Adrenal gland (tissue), 12 donors: Measurements from ENCODE around the gene TMEM94. TPM values are rescaled to one million over a fixed set of nuclear protein-coding genes. Genes with fewer than 3 reads are reported as not detected.
A peak's percentile ranks its signal among the peaks of the same experiment; 100 is the strongest.
"Not testable (repeated sequence)": the region's sequence is repeated elsewhere in the genome, so short reads cannot be mapped to it uniquely, and the experiment has no call there.

ENCODE experiments used
- DNase-seq, 7 donors: peaks; one replicate each; pipeline ENCODE4 v3.0.0-alpha.2; 2019 to 2020
- H3K27ac ChIP-seq, 5 donors: fragments of 200-600 bp; sonication (generic) in 4 of 5; 1 replicate in 3 of 5; 2 replicates in 2 of 5; pipeline versions ENCODE4 v1.5.1 to v1.8.0; 2016 to 2020; ENCODE audit warnings: mild to moderate bottlenecking in 1 of 5
- H3K27me3 ChIP-seq: fragments of 200-600 bp; 2 replicates; pipeline ENCODE4 v1.8.0; 2021
- H3K36me3 ChIP-seq, 2 donors: fragments of 200-600 bp; replicated peaks in 1 of 2; 1 replicate in 1 of 2; 2 replicates in 1 of 2; pipeline versions ENCODE4 v1.5.1 to v1.8.0; 2018 to 2022
- H3K4me1 ChIP-seq, 2 donors: fragments of 200-600 bp; replicated peaks in 1 of 2; 1 replicate in 1 of 2; 2 replicates in 1 of 2; pipeline versions ENCODE4 v1.5.1 to v1.8.0; 2018 to 2021
- H3K4me3 ChIP-seq, 4 donors: fragments of 200-600 bp; sonication (generic) in 3 of 4; one replicate each; pipeline ENCODE4 v1.5.1; 2016 to 2018
- H3K9me3 ChIP-seq, 3 donors: fragments of 200-600 bp; sonication (generic) in 1 of 3; replicated peaks in 1 of 3; 1 replicate in 2 of 3; 2 replicates in 1 of 3; pipeline versions ENCODE4 v1.5.1 to v1.8.0; 2016 to 2021
- POLR2A ChIP-seq, 2 donors: fragments of 450-650 bp; IDR thresholded peaks; one replicate each; pipeline ENCODE4 v1.6.1; 2017; ENCODE audit warnings: antibody characterized with exemption in 2 of 2, mild to moderate bottlenecking in 2 of 2, moderate library complexity in 1 of 2
- WGBS, 4 donors: extraction: QIAGEN DNeasy Blood & Tissue Kit in 2 of 4; methylation state at CpG; one replicate each; pipeline versions ENCODE4 v1.1.5 to v1.1.7; 2013 to 2017; 5-methylcytosine and 5-hydroxymethylcytosine counted together
- intact Hi-C, 2 donors: fragments of 100-400 bp; cut with DNase I; formaldehyde crosslinking; loops; one replicate each; pipeline versions ENCODE4 v1.14.1 to v1.15.0; 2022 to 2023
- polyA plus RNA-seq, 3 donors: library from polyadenylated mRNA; stranded (reverse); fragments of 200-250 nt in 2 of 3; fragments of 350-450 nt in 1 of 3; fragmentation: Illumina TruSeq in 1 of 3; extraction: RNeasy Lipid Tissue Mini Kit (QIAGEN cat#74804) in 1 of 3; gene quantifications; one replicate each; pipeline ENCODE4 v1.2.3, GENCODE V29; 2013 to 2014
- total RNA-seq, 9 donors: library from RNA; depleted of rRNA in 4 of 9; stranded (reverse); fragments of >200 nt in 4 of 9; fragments of 120-200 nt in 1 of 9; fragmentation: NEBNext Ultra II Directional in 1 of 9; extraction: Animal tissue kit (Norgen Biotek cat#: 25700) in 1 of 9; gene quantifications; one replicate each; pipeline versions ENCODE4 v1.1.0 to v1.2.4, GENCODE V29; 2013 to 2023
- TF ChIP-seq, protein P1 (sequence below), 6 experiments: fragments of 450-650 bp in 4 of 6; fragments of 200-600 bp in 2 of 6; sonication (generic) in 1 of 6; IDR thresholded peaks; 1 replicate in 5 of 6; 2 replicates in 1 of 6; pipeline versions ENCODE4 v1.5.1 to v1.8.0; 2016 to 2021; ENCODE audit warnings: antibody characterized with exemption in 6 of 6, mild to moderate bottlenecking in 2 of 6, moderate library complexity in 1 of 6
- donor health status: healthy with polysubstance abuse.
- donor health status: Bipolar disorder and iron deficiency.
- donor health status: DM: yes; HTN: yes; CAD: no.
- donor health status: DM: no; HTN: no; CAD: no.
- donor health status: DM: no; HTN: no; CAD: no.
- donor health status: DM: yes; HTN: yes; CAD: no.

Gene TMEM94
- total and polyA plus RNA-seq, 12 donors: 65.2 to 245 (median 167) TPM

DNA sequence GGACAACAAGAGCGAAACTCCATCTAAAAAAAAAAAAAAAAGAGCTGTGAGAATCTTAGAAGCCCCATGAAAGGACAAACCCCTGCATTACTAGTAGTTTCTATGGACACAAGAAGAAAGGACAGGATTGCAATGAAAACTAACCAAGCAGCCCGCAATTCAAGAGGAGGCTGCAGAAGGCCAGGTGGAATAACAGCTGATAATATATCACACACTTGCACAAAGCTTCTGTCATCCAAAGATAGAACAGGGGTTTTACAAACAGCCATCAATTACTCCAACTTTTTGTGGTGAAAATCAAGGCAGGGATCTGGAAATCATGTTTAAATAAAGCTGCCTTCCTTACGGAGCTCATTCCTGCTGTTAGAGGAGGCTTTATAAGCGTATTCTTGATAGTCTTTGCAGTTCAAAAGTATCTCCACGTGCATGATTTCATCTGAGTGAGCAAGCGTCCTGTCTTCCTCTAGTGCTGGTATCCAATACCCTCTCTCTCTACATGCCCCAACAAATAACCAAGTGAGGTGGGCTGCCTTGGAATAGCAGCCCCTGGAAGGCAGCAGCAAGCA, 23.1 kb upstream of the TMEM94 start:
- 71 to 81% (median 81%) methylated on average over 6 of the region's 6 CpGs for WGBS, 4 donors
- Histone ChIP-seq H3K27ac (no peak overlapping the region), H3K4me3 (no peak overlapping the region), H3K9me3 (no peaks in the 10 kb centered on the region), H3K36me3 (no peaks in the 10 kb centered on the region), H3K4me1 (peaks cover 0 to 23% of the 10 kb centered on the region in 2 donors), H3K27me3 (no peaks in the 10 kb centered on the region)
- TF ChIP-seq, protein P1, sequence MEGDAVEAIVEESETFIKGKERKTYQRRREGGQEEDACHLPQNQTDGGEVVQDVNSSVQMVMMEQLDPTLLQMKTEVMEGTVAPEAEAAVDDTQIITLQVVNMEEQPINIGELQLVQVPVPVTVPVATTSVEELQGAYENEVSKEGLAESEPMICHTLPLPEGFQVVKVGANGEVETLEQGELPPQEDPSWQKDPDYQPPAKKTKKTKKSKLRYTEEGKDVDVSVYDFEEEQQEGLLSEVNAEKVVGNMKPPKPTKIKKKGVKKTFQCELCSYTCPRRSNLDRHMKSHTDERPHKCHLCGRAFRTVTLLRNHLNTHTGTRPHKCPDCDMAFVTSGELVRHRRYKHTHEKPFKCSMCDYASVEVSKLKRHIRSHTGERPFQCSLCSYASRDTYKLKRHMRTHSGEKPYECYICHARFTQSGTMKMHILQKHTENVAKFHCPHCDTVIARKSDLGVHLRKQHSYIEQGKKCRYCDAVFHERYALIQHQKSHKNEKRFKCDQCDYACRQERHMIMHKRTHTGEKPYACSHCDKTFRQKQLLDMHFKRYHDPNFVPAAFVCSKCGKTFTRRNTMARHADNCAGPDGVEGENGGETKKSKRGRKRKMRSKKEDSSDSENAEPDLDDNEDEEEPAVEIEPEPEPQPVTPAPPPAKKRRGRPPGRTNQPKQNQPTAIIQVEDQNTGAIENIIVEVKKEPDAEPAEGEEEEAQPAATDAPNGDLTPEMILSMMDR (IDR thresholded peaks at IDR 0.05): no peak
- DNase-seq: no peak
- intact Hi-C loops: no loop called here

DNA sequence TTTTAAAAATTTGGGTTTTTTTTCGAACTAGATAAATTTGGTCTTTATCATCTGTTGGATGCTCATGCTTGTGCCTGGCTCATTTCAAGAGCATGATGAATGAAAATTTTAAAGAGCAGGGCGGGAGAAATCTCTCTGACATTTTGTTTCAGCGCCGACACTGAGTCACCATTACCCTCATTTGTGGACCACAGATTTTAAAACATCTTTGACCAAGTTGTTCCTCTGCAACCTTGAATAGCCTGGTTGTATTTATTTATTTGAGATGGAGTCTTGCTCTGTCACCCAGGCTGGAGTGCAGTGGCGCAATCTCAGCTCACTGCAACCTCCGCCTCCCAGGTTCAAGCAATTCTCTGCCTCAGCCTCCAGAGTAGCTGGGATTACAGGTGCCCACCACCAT, 22.0 kb upstream of the TMEM94 start:
- intact Hi-C loops, DNase-seq, H3K36me3 ChIP-seq, H3K27ac ChIP-seq, H3K4me3 ChIP-seq, H3K9me3 ChIP-seq, H3K27me3 ChIP-seq: not testable (repeated sequence)
- WGBS, 4 donors: 78 to 91% (median 83%) methylated on average over 6 of the region's 6 CpGs
- H3K4me1 ChIP-seq: peaks cover 0 to 12% of the 10 kb centered on the region in 2 donors

DNA sequence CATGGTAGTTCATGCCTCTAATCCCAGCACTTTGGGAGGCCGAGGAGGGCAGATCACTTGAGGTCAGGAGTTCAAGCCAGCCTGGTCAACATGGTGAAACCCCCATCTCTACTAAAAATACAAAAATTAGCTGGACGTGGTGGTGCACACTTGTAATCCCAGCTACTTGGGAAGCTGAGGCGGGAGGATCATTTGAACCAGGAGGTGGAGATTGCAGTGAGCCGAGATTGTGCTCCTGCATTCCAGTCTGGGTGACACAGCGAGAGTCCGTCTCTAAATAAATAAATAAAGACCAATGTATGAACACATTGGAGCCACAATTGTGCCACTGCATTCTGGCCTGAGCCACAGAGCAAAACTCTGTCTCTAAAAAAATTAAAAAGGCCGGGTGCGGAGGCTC, 19.0 kb upstream of the TMEM94 start:
- intact Hi-C loops: not testable (repeated sequence)

DNA sequence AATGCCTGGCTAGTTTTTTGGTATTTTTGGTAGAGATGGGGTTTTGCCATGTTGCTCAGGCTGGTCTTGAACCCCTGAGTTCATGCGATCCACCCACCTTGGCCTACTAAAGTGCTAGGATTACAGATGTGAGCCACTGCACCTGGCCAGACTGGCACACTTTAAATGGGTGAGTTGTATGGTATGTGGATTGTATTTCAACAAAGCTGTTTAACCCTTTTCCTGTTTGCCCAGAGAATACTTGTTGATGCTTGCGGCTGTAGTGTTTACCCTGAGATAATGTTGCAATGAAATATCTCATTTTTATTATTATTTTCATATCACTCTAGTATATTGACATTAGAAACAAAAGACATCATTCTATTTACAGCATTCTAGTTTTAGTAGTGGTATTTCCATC, 17.1 kb upstream of the TMEM94 start:
- intact Hi-C loops: no loop called here
- 84 to 92% (median 87%) methylated on average over 2 of the region's 2 CpGs for WGBS, 4 donors

More for the DNA sequence above, 19.0 kb upstream of the TMEM94 start:
- not testable (repeated sequence) for H3K27me3 ChIP-seq, H3K27ac ChIP-seq, H3K9me3 ChIP-seq, H3K36me3 ChIP-seq, H3K4me3 ChIP-seq, DNase-seq
- peaks cover 9 to 17% of the 10 kb centered on the region in 2 donors for H3K4me1 ChIP-seq
- WGBS, 4 donors: 87 to 96% (median 92%) methylated on average over 8 of the region's 8 CpGs

DNA sequence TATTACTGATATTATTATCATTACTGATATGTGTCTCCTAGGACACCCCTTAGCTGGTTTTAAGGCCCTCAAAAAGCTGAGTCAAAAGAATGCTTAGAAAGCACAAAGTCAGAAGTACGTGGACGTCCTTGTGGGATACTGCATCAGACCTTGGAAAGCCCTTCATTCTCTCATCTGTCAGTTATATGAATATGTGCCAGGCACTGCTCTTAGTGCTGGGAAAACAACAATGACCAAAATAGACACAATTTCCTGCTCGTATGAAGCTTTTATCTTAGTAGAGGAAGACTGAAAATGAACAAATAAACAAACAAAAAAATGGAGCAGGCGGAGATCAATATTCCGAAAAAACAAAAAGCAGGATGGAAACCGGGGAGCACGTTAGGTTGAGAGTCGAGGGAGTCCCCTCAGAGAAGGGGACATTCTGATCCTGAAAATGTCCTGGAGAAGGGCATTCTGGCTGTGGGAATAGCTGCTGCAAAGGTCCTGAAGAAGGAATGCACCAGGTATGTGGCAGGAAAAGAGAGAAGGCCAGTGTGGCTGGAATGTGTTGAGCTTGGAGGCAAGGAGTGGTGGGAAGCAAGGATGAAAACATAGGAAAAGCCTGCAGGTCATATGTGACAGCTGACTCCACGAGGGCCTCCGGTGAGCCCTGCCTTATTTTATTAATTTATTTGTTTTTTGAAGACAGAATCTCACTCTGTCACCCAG, 15.5 kb upstream of the TMEM94 start:
- peaks cover 9 to 18% of the 10 kb centered on the region in 2 donors for H3K4me1 ChIP-seq
- WGBS, 4 donors: 26 to 28% (median 27%) methylated on average over 10 of the region's 10 CpGs
- H3K36me3 ChIP-seq: no peaks in the 10 kb centered on the region
- peak overlapping the region; percentile 3 to 85 (median 63) for H3K27ac ChIP-seq
- no peaks in the 10 kb centered on the region for H3K9me3 ChIP-seq
- DNase-seq: peak in 5 of 7 donors; percentile 34 to 66 (median 43)
- no peak overlapping the region for H3K4me3 ChIP-seq
- no peaks in the 10 kb centered on the region for H3K27me3 ChIP-seq
- intact Hi-C loops: no loop called here
- TF ChIP-seq, protein P1 (IDR thresholded peaks at IDR 0.05): no peak
- TF ChIP-seq POLR2A (IDR thresholded peaks at IDR 0.05): no peak

More for the DNA sequence above, 17.1 kb upstream of the TMEM94 start:
- Histone ChIP-seq H3K9me3 (no peaks in the 10 kb centered on the region), H3K27ac (no peak overlapping the region), H3K36me3 (no peaks in the 10 kb centered on the region), H3K4me1 (peaks cover 9 to 18% of the 10 kb centered on the region in 2 donors), H3K4me3 (no peak overlapping the region), H3K27me3 (no peaks in the 10 kb centered on the region)
- no peak for DNase-seq
- TF ChIP-seq, protein P1 (IDR thresholded peaks at IDR 0.05): no peak
- TF ChIP-seq POLR2A (IDR thresholded peaks at IDR 0.05): no peak
